Astrocyte (in vitro differentiated cells and primary cell): ENCODE results near the gene PTPRD. TPM values are rescaled to one million over a fixed set of nuclear protein-coding genes. Genes with fewer than 3 reads are reported as not detected.

Source experiments
- DNase-seq: peaks from one replicate; pipeline ENCODE4 v3.0.0-alpha.2; 2010; ENCODE audit warnings: low read depth
- FAIRE-seq: peaks from 2 replicates; lab custom pipeline; 2011; peaks lifted over from hg19 to GRCh38; lab: Jason Lieb, UNC
- H2AFZ ChIP-seq: 2 replicates; pipeline ENCODE4 v1.6.0; 2012; ENCODE audit warnings: low read depth, low read length, inconsistent platforms
- H3K27ac ChIP-seq: 2 replicates; pipeline ENCODE4 v1.5.1; 2011; ENCODE audit warnings: low read depth, low read length, inconsistent platforms
- H3K27me3 ChIP-seq: 2 replicates; pipeline ENCODE4 v1.6.0; 2011; ENCODE audit warnings: low read length, inconsistent platforms; ENCODE audit not compliant: insufficient read depth
- H3K36me3 ChIP-seq: 2 replicates; pipeline ENCODE4 v1.5.1; 2011; ENCODE audit warnings: low read length, inconsistent platforms; ENCODE audit not compliant: insufficient read depth
- H3K4me1 ChIP-seq: 2 replicates; pipeline ENCODE4 v1.5.1; 2011; ENCODE audit warnings: low read length, inconsistent platforms; ENCODE audit not compliant: insufficient read depth
- H3K4me2 ChIP-seq: 2 replicates; pipeline ENCODE4 v1.6.0; 2012; ENCODE audit warnings: low read length, inconsistent platforms
- H3K4me3 ChIP-seq: 2 replicates; pipeline ENCODE4 v1.5.1; 2011; ENCODE audit warnings: low read depth, mild to moderate bottlenecking, low read length, inconsistent platforms; ENCODE audit not compliant: insufficient read depth
- H3K79me2 ChIP-seq: 2 replicates; pipeline ENCODE4 v1.6.0; 2012; ENCODE audit warnings: mild to moderate bottlenecking, low read length, inconsistent platforms; ENCODE audit not compliant: insufficient read depth
- H3K9ac ChIP-seq: 2 replicates; pipeline ENCODE4 v1.6.0; 2012; ENCODE audit warnings: mild to moderate bottlenecking, low read length, inconsistent platforms
- H3K9me3 ChIP-seq: 2 replicates; pipeline ENCODE4 v1.5.1; 2012; ENCODE audit warnings: low read depth, mild to moderate bottlenecking, low read length, inconsistent platforms; ENCODE audit not compliant: insufficient read depth
- H4K20me1 ChIP-seq: 2 replicates; pipeline ENCODE4 v1.6.0; 2012; ENCODE audit warnings: low read length, inconsistent platforms; ENCODE audit not compliant: insufficient read depth
- H3K27ac Mint-ChIP-seq: one replicate; pipeline ENCODE4 v1.8.0; 2021; ENCODE audit warnings: mild to moderate bottlenecking, mixed read lengths; ENCODE audit not compliant: unreplicated experiment
- H3K27me3 Mint-ChIP-seq: one replicate; pipeline ENCODE4 v1.8.0; 2021; ENCODE audit warnings: low read depth, mixed read lengths; ENCODE audit not compliant: unreplicated experiment
- H3K36me3 Mint-ChIP-seq: one replicate; pipeline ENCODE4 v1.8.0; 2021; ENCODE audit warnings: low read depth, mixed read lengths; ENCODE audit not compliant: unreplicated experiment
- H3K4me1 Mint-ChIP-seq: one replicate; pipeline ENCODE4 v1.8.0; 2021; ENCODE audit warnings: low read depth, mixed read lengths; ENCODE audit not compliant: unreplicated experiment
- H3K4me3 Mint-ChIP-seq: one replicate; pipeline ENCODE4 v1.8.0; 2021; ENCODE audit warnings: mild to moderate bottlenecking, moderate library complexity, mixed read lengths; ENCODE audit not compliant: unreplicated experiment
- H3K9me3 Mint-ChIP-seq: one replicate; pipeline ENCODE4 v1.8.0; 2021; ENCODE audit warnings: mild to moderate bottlenecking, mixed read lengths; ENCODE audit not compliant: unreplicated experiment
- CTCF ChIP-seq: IDR thresholded peaks from 2 replicates; pipeline ENCODE4 v1.5.1; 2011; ENCODE audit warnings: low read depth, mild to moderate bottlenecking, inconsistent platforms, low read length, moderate library complexity; ENCODE audit not compliant: insufficient read depth
- EZH2 ChIP-seq: IDR thresholded peaks from 2 replicates; pipeline ENCODE4 v1.6.1; 2012; ENCODE audit warnings: mild to moderate bottlenecking, low read length, inconsistent platforms; ENCODE audit not compliant: insufficient read depth
- total RNA-seq: library from RNA; stranded (reverse); gene quantifications from 2 replicates; pipeline ENCODE4 v1.2.1, GENCODE V29; 2021

PTPRD gene
- total RNA-seq, 1 donor from 2014 or later: 88.1 TPM

- Mint-ChIP-seq H3K27me3 (no peaks in the 10 kb centered on the region), H3K36me3 (no peaks in the 10 kb centered on the region), H3K9me3 (no peaks in the 10 kb centered on the region), H3K27ac (peak overlapping the region; percentile 92), H3K4me1 (peaks cover 27% of the 10 kb centered on the region), H3K4me3 (no peak overlapping the region)
- DNase-seq (no peak), FAIRE-seq (no peak)
- Histone ChIP-seq H3K4me1 (no peaks in the 10 kb centered on the region), H3K79me2 (no peaks in the 10 kb centered on the region), H4K20me1 (no peaks in the 10 kb centered on the region), H3K9ac (no peak overlapping the region), H3K27ac (no peak overlapping the region), H3K4me2 (no peak overlapping the region), H2AFZ (no peak overlapping the region), H3K27me3 (no peaks in the 10 kb centered on the region), H3K9me3 (no peaks in the 10 kb centered on the region), H3K36me3 (no peaks in the 10 kb centered on the region), H3K4me3 (no peak overlapping the region)
- TF ChIP-seq CTCF (no peak), EZH2 (no peak)
Observed at GRCh38 chr9:8724284-8725018, 1888.4 kb downstream of the PTPRD start.

- Mint-ChIP-seq H3K9me3 (no peaks in the 10 kb centered on the region), H3K4me1 (peaks cover 35% of the 10 kb centered on the region), H3K27ac (no peak overlapping the region), H3K27me3 (no peaks in the 10 kb centered on the region), H3K4me3 (no peak overlapping the region), H3K36me3 (no peaks in the 10 kb centered on the region)
- H2AFZ ChIP-seq: no peak overlapping the region
- H4K20me1 ChIP-seq: no peaks in the 10 kb centered on the region
- H3K36me3 ChIP-seq: no peaks in the 10 kb centered on the region
- no peak overlapping the region for H3K4me2 ChIP-seq
- FAIRE-seq (no peak), DNase-seq (no peak)
- H3K27ac ChIP-seq: no peak overlapping the region
- no peaks in the 10 kb centered on the region for H3K79me2 ChIP-seq
- H3K9me3 ChIP-seq: no peaks in the 10 kb centered on the region
- no peaks in the 10 kb centered on the region for H3K27me3 ChIP-seq
- no peak overlapping the region for H3K9ac ChIP-seq
- no peak for TF ChIP-seq CTCF
- TF ChIP-seq EZH2: no peak
- no peak overlapping the region for H3K4me3 ChIP-seq
- H3K4me1 ChIP-seq: peaks cover 4% of the 10 kb centered on the region
Observed at GRCh38 chr9:8723195-8723594, 1889.6 kb downstream of the PTPRD start.

- H3K4me1 Mint-ChIP-seq: peaks cover 41% of the 10 kb centered on the region
- Histone ChIP-seq H3K27me3 (no peaks in the 10 kb centered on the region), H2AFZ (no peak overlapping the region), H3K9ac (no peak overlapping the region), H3K4me2 (no peak overlapping the region), H3K27ac (no peak overlapping the region), H4K20me1 (no peaks in the 10 kb centered on the region), H3K4me1 (peaks cover 10% of the 10 kb centered on the region), H3K9me3 (no peaks in the 10 kb centered on the region), H3K4me3 (no peak overlapping the region), H3K36me3 (no peaks in the 10 kb centered on the region), H3K79me2 (no peaks in the 10 kb centered on the region)
- no peaks in the 10 kb centered on the region for H3K9me3 Mint-ChIP-seq
- H3K27me3 Mint-ChIP-seq: no peaks in the 10 kb centered on the region
- peak overlapping the region; percentile 67 for H3K27ac Mint-ChIP-seq
- DNase-seq: no peak
- FAIRE-seq: no peak
- H3K36me3 Mint-ChIP-seq: no peaks in the 10 kb centered on the region
- TF ChIP-seq EZH2: no peak
- no peak for TF ChIP-seq CTCF
- H3K4me3 Mint-ChIP-seq: no peak overlapping the region
Observed at GRCh38 chr9:8719833-8720486, 1892.8 kb downstream of the PTPRD start.
